HepG2 (cell line): ENCODE results near the gene DIO1. TPM values are rescaled to one million over a fixed set of nuclear protein-coding genes. Genes with fewer than 3 reads are reported as not detected.
A peak's percentile ranks its signal among the peaks of the same experiment; 100 is the strongest.

Experiments
- ATAC-seq: fragments of 200-7000 bp; cut with Tn5 transposase; 3 replicates; pipeline ENCODE4 v1.9.1; 2020; ENCODE audit warnings: mild to moderate bottlenecking, moderate library complexity
- BruUV-seq: library from RNA; stranded (reverse); fragments of 400-500 nt; replicated peaks from 2 replicates; lab custom pipeline; 2021; lab: Mats Ljungman, UMichigan
- CTCF ChIA-PET: fragments of 300-600 bp; formaldehyde crosslinking; extraction: SDS; loops from one replicate; lab custom pipeline; 2021; ENCODE audit warnings: low total read pairs, inconsistent platforms, low intra/inter-chr PET ratio; lab: Yijun Ruan, JAX
- POLR2A ChIA-PET: fragments of 350-600 bp; sonication (Branson Sonifier 250); formaldehyde crosslinking; loops from one replicate; lab custom pipeline; 2020; ENCODE audit warnings: antibody characterized with exemption, inconsistent platforms; lab: Yijun Ruan, JAX
- DNase-seq: peaks from one replicate; pipeline ENCODE4 v3.0.0-alpha.2; 2015; ENCODE audit warnings: low spot score
- FAIRE-seq: peaks from 3 replicates; lab custom pipeline; 2011; peaks lifted over from hg19 to GRCh38; lab: Jason Lieb, UNC
- H2AFZ ChIP-seq: one replicate; pipeline ENCODE4 v1.6.1; 2011; ENCODE audit warnings: low read length, inconsistent platforms
- H3K27ac ChIP-seq: fragments of 300-600 bp; 3 replicates; pipeline ENCODE4 v1.8.0; 2011; ENCODE audit warnings: mixed run types, mild to moderate bottlenecking, mixed read lengths, low read length, inconsistent platforms; ENCODE audit not compliant: insufficient read depth; ENCODE audit errors: extremely low read length
- H3K27me3 ChIP-seq, 2 experiments: fragments of 200-600 bp in 1 of 2; 2 replicates in 1 of 2; 3 replicates in 1 of 2; pipeline versions ENCODE4 v1.6.0 to v1.8.0; 2011; ENCODE audit warnings: low read length in 2 of 2, mild to moderate bottlenecking in 2 of 2, moderate library complexity in 2 of 2, inconsistent platforms in 1 of 2; ENCODE audit not compliant: insufficient read depth in 2 of 2, control insufficient read depth in 1 of 2
- H3K36me3 ChIP-seq, 2 experiments: fragments of 200-600 bp in 1 of 2; replicated peaks in 1 of 2; 2 replicates in 1 of 2; 3 replicates in 1 of 2; pipeline versions ENCODE4 v1.5.1 to v1.8.0; 2011; ENCODE audit warnings: low read length in 2 of 2, inconsistent platforms in 1 of 2; ENCODE audit not compliant: insufficient read depth in 2 of 2, control insufficient read depth in 1 of 2
- H3K4me1 ChIP-seq: 2 replicates; pipeline ENCODE4 v1.5.1; 2012; ENCODE audit warnings: low read length, inconsistent platforms; ENCODE audit not compliant: insufficient read depth
- H3K4me2 ChIP-seq: 2 replicates; pipeline ENCODE4 v1.6.0; 2011; ENCODE audit warnings: low read depth, low read length, inconsistent platforms
- H3K4me3 ChIP-seq, 3 experiments: fragments of 200-600 bp in 1 of 3; sonication (generic), shearing (Covaris generic) in 1 of 3; replicated peaks in 1 of 3; 2 replicates each; pipeline ENCODE4 v1.5.1; 2011 to 2016; ENCODE audit warnings: low read length in 3 of 3, inconsistent platforms in 2 of 3, low read depth in 2 of 3, mild to moderate bottlenecking in 2 of 3, control low read depth in 1 of 3, mixed read lengths in 1 of 3; ENCODE audit not compliant: insufficient read depth in 1 of 3
- H3K79me2 ChIP-seq: one replicate; pipeline ENCODE4 v1.6.1; 2011; ENCODE audit warnings: low read length, inconsistent platforms; ENCODE audit not compliant: insufficient read depth
- H3K9ac ChIP-seq: 2 replicates; pipeline ENCODE4 v1.6.0; 2011; ENCODE audit warnings: mild to moderate bottlenecking, low read depth, low read length, inconsistent platforms; ENCODE audit not compliant: insufficient read depth
- H3K9me3 ChIP-seq: 2 replicates; pipeline ENCODE4 v1.5.1; 2012; ENCODE audit warnings: mild to moderate bottlenecking, low read length
- H4K20me1 ChIP-seq: 2 replicates; pipeline ENCODE4 v1.6.0; 2011; ENCODE audit warnings: inconsistent platforms, mild to moderate bottlenecking, low read length, moderate library complexity; ENCODE audit not compliant: insufficient read depth
- CEBPB ChIP-seq: IDR thresholded peaks from 2 replicates; pipeline ENCODE4 v1.6.1; 2011; ENCODE audit warnings: low read depth, low read length, improper control_type of control experiment, borderline replicate concordance
- CEBPG ChIP-seq: IDR thresholded peaks from 2 replicates; pipeline ENCODE4 v1.6.1; 2016
- CREB1 ChIP-seq, 2 experiments: fragments of 450-650 bp in 1 of 2; IDR thresholded peaks; 2 replicates each; pipeline ENCODE4 v1.6.1; 2016 to 2017; ENCODE audit warnings: control low read depth in 1 of 2, mild to moderate bottlenecking in 1 of 2, missing compliant biosample characterization in 1 of 2, missing genetic modification characterization in 1 of 2
- HNF4A ChIP-seq: sonication (generic); formaldehyde crosslinking; IDR thresholded peaks from 2 replicates; pipeline ENCODE4 v1.4.0; 2020; ENCODE audit warnings: missing genetic modification reagents
- NCOA1 ChIP-seq: sonication (generic); formaldehyde crosslinking; IDR thresholded peaks from 2 replicates; pipeline ENCODE4 v1.9.0; 2021; ENCODE audit warnings: missing genetic modification reagents
- SAP130 ChIP-seq: IDR thresholded peaks from 2 replicates; pipeline ENCODE4 v1.6.1; 2016; ENCODE audit warnings: low read depth
- ZNF225 ChIP-seq: sonication (generic); formaldehyde crosslinking; IDR thresholded peaks from 2 replicates; pipeline ENCODE4 v1.4.0; 2020; ENCODE audit warnings: mild to moderate bottlenecking, missing genetic modification reagents
- ZNF292 ChIP-seq: sonication (generic); formaldehyde crosslinking; IDR thresholded peaks from 2 replicates; pipeline ENCODE4 v1.8.1; 2022; ENCODE audit warnings: mild to moderate bottlenecking, low read depth, missing genetic modification reagents, borderline replicate concordance
- ZNF652 ChIP-seq: IDR thresholded peaks from 2 replicates; pipeline ENCODE4 v1.6.1; 2016; ENCODE audit warnings: low read depth, borderline replicate concordance
- WGBS: methylation state at CpG from one replicate; pipeline ENCODE4 v1.1.6; 2017; ENCODE audit warnings: low lambda C conversion rate; 5-methylcytosine and 5-hydroxymethylcytosine counted together
- in situ Hi-C: cut with HindIII; loops from 2 replicates; pipeline ENCODE4 v1.10.0; 2017; ENCODE audit warnings: low pct_unique_long_range_greater_than_20kb; ENCODE audit not compliant: extremely low pct_ligation_motif_present
- intact Hi-C: fragments of 100-400 bp; cut with micrococcal nuclease; formaldehyde crosslinking; loops from one replicate; pipeline ENCODE4 v1.10.0; 2022; ENCODE audit not compliant: unreplicated experiment
- polyA plus RNA-seq, 8 experiments: library from polyadenylated mRNA; depleted of rRNA in 3 of 8; stranded (reverse) in 7 of 8; unstranded in 1 of 8; fragments of >200 nt; fragmentation: Illumina TruSeq in 4 of 8; extraction: Trizol in 4 of 8; gene quantifications; 2 replicates each; pipeline versions ENCODE4 v1.2.1 to v1.2.3, GENCODE V29; 2011 to 2016; ENCODE audit warnings: low read depth in 4 of 8, missing spikeins in 1 of 8, mixed read lengths in 1 of 8; ENCODE audit not compliant: insufficient read depth in 1 of 8
- total RNA-seq, 5 experiments: library from RNA; depleted of rRNA; stranded (reverse); fragments of >200 nt; fragmentation: Illumina TruSeq; extraction: Trizol; gene quantifications; 2 replicates each; pipeline ENCODE4 v1.2.3, GENCODE V29; 2016; ENCODE audit warnings: low read depth in 1 of 5

DIO1 gene
- total and polyA plus RNA-seq, 2 of the 13 experiments (the other 11 are each of a cell fraction or from before 2014, with no cell fraction given), result 13.5 to 45.6 TPM

DNA sequence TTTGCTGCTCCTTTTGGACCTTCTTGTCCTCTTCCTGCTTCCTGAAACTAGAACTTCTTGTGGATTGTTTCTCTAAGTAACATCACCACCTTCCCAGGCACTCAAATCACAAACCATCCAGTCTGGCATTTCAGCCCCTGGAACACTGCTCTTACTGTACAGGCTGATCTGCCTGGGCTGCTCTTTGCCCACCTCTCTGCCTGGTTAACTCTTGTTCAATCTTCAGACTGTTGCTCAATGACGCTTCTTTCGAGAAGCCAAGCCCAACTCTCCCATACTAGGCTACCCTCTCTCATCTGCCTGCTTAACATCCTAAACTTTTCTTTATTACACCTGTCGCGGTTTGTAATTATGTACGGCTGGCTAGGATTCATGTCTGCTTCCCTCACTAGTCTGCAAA lies 657 bp downstream of the DIO1 start:
- peaks cover 13% of the 10 kb centered on the region for H3K79me2 ChIP-seq
- no peaks in the 10 kb centered on the region for H3K36me3 ChIP-seq
- H3K27me3 ChIP-seq, result no peaks in the 10 kb centered on the region; a peak in 1 of 5 replicates
- intact Hi-C loops, result loop anchor here (5.0 kb wide), 1 partner anchor 53 kb away; the partner anchor contains the start of genes IFT25 and LRRC42
- H3K27ac ChIP-seq, result peak overlapping the region; percentile 51
- peak overlapping the region; percentile 43 to 72 (median 55) for H3K4me3 ChIP-seq
- H3K4me1 ChIP-seq, result peaks cover 81% of the 10 kb centered on the region
- DNase-seq, result peak; percentile 33
- in situ Hi-C loops, result loop anchor here (5.0 kb wide), 1 partner anchor 48 kb away; no protein-coding TSS in a partner anchor
- ChIA-PET CTCF (no interaction called here), POLR2A (interaction anchor here (0.9 to 2.0 kb wide), 6 partner anchors 12 to 51 kb away, joined by 3 to 19 read pairs (median 6); partner anchors contain the start of genes IFT25 and LRRC42)
- peak overlapping the region; percentile 64 for H2AFZ ChIP-seq
- TF ChIP-seq CEBPB, result peak; percentile 55; the same call in 1 of the 2 replicates
- no peak for TF ChIP-seq ZNF225 (CRISPR knock-in tag)
- peak; percentile 35; the same call in 1 of the 2 replicates for TF ChIP-seq SAP130 (CRISPR knock-in tag)
- no peak for TF ChIP-seq CREB1 (IDR thresholded peaks at IDR 0.05)
- TF ChIP-seq CREB1 (CRISPR knock-in tag; IDR thresholded peaks at IDR 0.05), result no peak
- peak; percentile 48; the same call in 1 of the 2 replicates for TF ChIP-seq ZNF652 (CRISPR knock-in tag)
- no peak for TF ChIP-seq NCOA1 (CRISPR knock-in tag)
- TF ChIP-seq HNF4A, result peak; percentile 34; the same call in 1 of the 2 replicates
- TF ChIP-seq CEBPG (CRISPR knock-in tag), result peak; percentile 80
- peak; percentile 47; the same call in 1 of the 2 replicates for TF ChIP-seq ZNF292 (CRISPR knock-in tag)
- TF ChIP-seq, all 625 proteins: peak for 6
- peak; percentile 48 for ATAC-seq
- peak overlapping the region; percentile 53 for H3K9ac ChIP-seq
- H3K4me2 ChIP-seq, result peak overlapping the region; percentile 88
- BruUV-seq, result no TSS peak
- FAIRE-seq, result no peak
- H3K9me3 ChIP-seq, result no peaks in the 10 kb centered on the region
- no peaks in the 10 kb centered on the region for H4K20me1 ChIP-seq
- WGBS, result 5% methylated on average over 5 of the region's 5 CpGs
